Eye (tissue), 1 donor: ENCODE measurements around the gene AGPAT3.

ENCODE experiments used
- DNase-seq: peaks from one replicate; pipeline ENCODE4 v3.0.0-alpha.2; 2015

Gene AGPAT3

GRCh38 chr21:43958364-43959158 is 93.5 kb downstream of the AGPAT3 start:
- DNase-seq, result no peak

- no peak for DNase-seq
Measured at GRCh38 chr21:43959231-43960116, 94.5 kb downstream of the AGPAT3 start.

- DNase-seq, result no peak
Measured at GRCh38 chr21:43961382-43961909, 96.4 kb downstream of the AGPAT3 start.

- no peak for DNase-seq
Measured at GRCh38 chr21:43965911-43966585, 101.0 kb downstream of the AGPAT3 start.

DNA sequence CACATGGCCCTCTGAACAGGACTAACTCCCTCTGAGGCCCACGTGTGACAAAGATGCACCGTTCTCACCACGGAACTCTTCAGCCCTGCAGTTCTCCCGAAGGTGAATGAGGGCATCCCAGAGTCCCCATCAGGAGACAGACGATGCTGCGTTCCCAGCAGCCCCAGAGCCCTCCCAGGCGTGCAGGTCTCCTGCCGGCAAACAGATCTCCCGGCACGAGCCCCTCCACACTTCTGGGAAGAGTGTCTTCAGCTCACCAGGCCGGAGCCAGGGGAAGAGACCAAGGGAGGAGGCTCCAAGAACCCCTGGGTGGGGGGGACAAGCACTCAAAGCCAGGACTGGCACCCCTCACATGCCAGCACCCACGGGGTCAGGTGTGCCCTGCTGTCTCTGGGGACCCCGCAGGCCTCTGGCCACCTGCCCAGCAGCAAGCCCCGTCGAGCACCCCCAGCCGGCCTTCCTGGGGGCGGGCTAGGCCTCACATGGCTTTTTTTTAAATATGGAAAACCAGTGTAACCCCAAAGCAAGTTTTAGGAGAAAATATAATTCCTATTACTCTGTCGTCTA is 102.0 kb downstream of the AGPAT3 start:
- DNase-seq, result no peak

GRCh38 chr21:43967981-43968380 is 103.0 kb downstream of the AGPAT3 start:
- DNase-seq, result no peak

- DNase-seq, result no peak
Measured at GRCh38 chr21:43968410-43969114, 103.5 kb downstream of the AGPAT3 start.

DNA sequence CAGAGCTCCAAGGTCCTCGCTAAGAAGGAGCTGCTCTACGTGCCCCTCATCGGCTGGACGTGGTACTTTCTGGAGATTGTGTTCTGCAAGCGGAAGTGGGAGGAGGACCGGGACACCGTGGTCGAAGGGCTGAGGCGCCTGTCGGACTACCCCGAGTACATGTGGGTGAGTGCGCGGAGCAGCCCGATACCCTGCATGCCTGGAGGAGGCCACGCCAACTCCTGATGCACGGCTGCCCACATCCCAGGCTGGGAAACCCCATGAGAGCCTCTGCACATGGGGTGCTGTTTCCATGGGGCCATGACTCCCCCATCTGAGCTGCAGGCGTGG is 104.1 kb downstream of the AGPAT3 start:
- no peak for DNase-seq

DNA sequence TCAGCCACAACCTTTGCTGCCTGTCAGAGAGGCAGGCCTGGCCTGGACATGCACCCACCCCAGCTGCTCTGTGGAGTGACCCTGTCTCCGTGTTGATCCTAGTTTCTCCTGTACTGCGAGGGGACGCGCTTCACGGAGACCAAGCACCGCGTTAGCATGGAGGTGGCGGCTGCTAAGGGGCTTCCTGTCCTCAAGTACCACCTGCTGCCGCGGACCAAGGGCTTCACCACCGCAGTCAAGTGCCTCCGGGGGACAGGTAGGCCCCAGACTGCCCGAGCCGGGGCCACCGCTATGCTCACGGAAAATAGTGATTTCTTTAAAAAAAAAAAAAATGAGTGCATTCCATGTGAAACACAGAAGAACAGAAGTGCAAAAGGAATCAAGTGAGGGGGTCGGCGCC is 105.5 kb downstream of the AGPAT3 start:
- no peak for DNase-seq

DNA sequence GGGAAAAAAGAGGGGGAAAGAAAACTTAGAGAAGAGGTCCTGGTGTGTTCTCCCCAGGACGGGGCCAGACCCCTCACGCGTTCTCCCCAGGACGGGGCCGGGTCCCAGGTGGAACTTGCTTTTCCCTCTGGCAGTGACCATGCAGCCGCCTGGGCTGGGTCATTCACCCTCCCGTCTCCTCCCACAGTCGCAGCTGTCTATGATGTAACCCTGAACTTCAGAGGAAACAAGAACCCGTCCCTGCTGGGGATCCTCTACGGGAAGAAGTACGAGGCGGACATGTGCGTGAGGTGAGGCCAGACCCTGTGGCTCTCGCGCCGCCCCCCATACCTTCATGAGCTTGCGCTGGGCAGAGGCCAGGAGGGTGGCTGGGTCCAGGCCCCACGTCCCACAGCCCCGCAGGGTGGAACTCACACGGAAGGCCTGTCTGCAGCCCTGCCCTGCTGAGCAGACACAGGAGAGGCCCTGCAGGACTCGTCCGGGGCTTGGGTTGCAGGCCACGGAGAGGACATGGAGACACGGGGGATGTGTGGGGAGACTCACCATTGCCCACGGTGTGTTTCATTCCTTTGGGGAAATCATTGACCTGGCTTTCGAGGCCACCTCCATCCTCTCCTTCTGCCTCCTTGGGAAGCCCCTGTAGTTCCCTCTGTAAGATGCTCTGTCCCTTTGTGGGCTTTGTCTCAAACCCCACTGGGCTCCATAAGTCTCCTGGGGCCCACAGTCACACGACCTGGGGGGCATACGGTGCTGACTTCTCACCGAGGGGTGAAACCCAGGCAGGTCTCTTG is 106.4 kb downstream of the AGPAT3 start:
- no peak for DNase-seq

- no peak for DNase-seq
Measured at GRCh38 chr21:43971992-43972255, 106.9 kb downstream of the AGPAT3 start.

GRCh38 chr21:43972850-43973633 is 108.0 kb downstream of the AGPAT3 start:
- no peak for DNase-seq

- DNase-seq, result no peak
Measured at GRCh38 chr21:43973634-43973955, 108.6 kb downstream of the AGPAT3 start.

GRCh38 chr21:43974791-43975468 is 109.9 kb downstream of the AGPAT3 start:
- DNase-seq, result no peak

- peak; percentile 87 for DNase-seq
Measured at GRCh38 chr21:43975469-43976098, 110.6 kb downstream of the AGPAT3 start.

- no peak for DNase-seq
Measured at GRCh38 chr21:43976661-43977060, 111.6 kb downstream of the AGPAT3 start.

DNA sequence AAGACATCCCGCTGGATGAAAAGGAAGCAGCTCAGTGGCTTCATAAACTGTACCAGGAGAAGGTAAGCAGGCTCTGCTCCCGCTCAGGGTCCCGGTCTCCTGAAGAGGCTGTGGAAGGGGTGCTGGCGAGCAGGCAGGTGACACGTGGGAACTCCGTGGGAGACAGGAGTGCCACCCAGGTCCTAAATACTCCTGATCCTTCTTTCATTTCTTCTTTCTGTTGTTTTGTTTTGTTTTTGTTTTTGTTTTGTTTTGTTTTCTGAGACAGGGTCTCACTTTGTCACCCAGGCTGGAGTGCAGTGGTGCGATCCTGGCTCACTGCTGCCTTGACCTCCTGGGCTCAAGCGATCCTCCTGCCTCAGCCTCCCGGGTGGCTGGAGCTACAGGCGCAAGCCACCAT is 113.0 kb downstream of the AGPAT3 start:
- DNase-seq, result no peak

DNA sequence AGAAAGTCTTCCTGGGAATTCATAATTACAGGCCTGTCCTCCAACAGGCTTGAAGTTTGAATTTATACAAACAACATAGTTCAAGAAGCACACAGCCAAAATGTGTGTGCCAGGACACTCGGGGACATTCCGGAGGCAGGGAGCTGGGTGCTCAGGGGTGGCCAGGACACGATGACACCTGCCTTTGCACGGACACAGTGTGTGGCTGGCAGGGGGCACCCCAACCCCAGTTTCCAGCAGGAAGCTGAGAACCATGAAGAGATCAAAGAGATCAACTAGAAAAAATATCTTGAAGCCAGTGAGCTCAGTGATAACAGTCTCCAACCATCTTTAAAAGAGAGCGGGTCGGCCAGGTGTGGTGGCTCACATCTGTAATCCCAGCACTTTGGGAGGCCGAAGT is 114.6 kb downstream of the AGPAT3 start:
- no peak for DNase-seq

DNA sequence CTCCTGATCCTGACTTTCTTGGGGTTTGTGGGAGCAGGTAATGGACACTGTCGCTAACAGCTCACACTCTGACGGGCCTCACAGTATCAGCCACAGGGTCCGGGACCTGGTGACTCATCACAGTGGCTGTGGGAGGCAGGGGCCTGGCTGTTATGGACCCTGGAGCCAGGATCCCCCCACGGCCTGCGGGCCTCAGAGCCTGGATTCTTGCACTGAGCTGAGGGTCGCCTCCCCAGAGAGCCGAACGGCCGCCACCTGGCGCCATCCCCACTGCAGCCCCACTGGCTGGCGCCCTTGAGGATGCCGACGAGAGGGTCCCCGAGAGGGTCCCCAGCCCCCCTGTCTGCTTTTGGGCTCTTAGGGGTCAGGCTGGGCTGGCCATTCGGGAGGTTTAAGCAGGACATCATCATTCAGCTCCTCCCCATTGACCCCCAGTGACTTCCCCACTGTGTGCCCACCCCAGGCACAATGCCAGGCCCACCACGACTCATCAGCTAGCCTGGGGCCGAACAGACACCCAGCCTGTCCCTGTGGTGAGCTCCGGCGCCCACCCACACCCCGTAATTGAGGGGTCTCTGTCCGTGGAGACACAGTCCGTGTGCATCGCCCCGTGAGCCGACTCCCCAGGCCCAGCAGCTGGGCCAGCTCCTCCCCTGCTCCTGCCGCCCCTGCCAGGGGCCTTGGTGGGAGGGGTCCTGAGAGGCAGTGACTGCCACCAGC is 116.3 kb downstream of the AGPAT3 start:
- no peak for DNase-seq
